ENCODE results near the gene PARD3B.

DNA sequence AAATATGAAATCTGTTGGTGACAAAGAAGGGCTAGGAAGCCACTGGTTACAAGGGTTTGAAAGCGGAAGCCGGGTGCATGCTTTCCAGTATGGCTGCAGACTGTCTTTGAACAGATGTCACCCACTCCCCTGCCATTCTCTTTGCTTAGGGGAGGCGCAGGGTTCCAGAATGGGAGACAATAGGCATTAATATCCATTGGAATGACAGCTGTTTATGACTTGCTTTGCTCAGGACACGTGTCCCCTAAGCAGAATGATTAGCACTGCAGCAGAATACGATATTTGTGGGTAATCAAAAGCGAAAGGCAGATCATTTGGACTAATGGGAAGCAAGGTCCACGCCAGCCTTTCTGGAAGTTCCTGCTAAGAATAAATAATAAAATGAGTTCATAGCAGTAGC is 1111.2 kb downstream of the PARD3B start:
- TF ChIP-seq, protein P1, sequence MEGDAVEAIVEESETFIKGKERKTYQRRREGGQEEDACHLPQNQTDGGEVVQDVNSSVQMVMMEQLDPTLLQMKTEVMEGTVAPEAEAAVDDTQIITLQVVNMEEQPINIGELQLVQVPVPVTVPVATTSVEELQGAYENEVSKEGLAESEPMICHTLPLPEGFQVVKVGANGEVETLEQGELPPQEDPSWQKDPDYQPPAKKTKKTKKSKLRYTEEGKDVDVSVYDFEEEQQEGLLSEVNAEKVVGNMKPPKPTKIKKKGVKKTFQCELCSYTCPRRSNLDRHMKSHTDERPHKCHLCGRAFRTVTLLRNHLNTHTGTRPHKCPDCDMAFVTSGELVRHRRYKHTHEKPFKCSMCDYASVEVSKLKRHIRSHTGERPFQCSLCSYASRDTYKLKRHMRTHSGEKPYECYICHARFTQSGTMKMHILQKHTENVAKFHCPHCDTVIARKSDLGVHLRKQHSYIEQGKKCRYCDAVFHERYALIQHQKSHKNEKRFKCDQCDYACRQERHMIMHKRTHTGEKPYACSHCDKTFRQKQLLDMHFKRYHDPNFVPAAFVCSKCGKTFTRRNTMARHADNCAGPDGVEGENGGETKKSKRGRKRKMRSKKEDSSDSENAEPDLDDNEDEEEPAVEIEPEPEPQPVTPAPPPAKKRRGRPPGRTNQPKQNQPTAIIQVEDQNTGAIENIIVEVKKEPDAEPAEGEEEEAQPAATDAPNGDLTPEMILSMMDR (conservative IDR thresholded peaks at IDR 0.05 in 1 of 2, IDR thresholded peaks at IDR 0.05 in 1 of 2; ENCODE audit: low read depth in 1 of 2, low read length in 2 of 2): no peak
- no peak for TF ChIP-seq EZH2 (IDR thresholded peaks at IDR 0.05; ENCODE audit: low read length, missing control alignments)

Measured in fibroblast of lung (primary cell).